Endometrium (tissue), 2 donors: ENCODE results near the gene CYFIP1.

Experiments
- FAIRE-seq: peaks from 2 replicates; lab custom pipeline; 2012; peaks lifted over from hg19 to GRCh38; lab: Jason Lieb, UNC
- donor health status: control.
- donor health status: control.

Gene CYFIP1

DNA sequence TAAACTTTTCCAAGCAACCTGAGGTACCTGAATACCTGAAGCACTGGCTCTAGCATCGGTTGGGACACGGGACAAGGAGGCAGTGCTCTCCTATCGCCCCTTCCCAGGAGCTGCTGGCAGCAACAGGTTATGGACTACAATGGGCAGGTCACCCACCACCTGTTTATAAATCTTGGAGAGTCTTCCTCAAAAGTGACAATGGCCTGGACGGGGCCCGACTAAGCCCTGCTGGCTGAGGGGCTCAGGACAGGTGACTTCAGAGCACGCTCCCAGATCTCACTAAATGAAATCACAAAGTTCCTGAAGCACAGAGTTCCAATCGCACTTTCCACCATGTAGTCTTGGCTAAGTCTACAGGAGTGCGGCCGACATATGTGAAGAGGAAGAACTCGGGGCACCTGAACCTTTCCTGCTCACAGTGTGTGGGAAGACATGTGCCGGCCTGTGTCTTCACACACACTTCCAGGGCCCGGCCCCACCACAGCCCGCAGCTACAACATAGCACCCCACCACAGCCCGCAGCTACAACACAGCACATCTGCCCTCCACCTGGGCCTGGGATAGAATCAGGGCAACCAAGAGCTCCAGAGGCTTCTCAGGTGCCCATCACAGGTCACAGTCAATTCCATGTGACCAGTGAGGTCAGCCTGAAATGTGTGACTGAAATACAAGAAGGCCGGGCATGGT is 12.9 kb downstream of the CYFIP1 start:
- FAIRE-seq, result no peak

DNA sequence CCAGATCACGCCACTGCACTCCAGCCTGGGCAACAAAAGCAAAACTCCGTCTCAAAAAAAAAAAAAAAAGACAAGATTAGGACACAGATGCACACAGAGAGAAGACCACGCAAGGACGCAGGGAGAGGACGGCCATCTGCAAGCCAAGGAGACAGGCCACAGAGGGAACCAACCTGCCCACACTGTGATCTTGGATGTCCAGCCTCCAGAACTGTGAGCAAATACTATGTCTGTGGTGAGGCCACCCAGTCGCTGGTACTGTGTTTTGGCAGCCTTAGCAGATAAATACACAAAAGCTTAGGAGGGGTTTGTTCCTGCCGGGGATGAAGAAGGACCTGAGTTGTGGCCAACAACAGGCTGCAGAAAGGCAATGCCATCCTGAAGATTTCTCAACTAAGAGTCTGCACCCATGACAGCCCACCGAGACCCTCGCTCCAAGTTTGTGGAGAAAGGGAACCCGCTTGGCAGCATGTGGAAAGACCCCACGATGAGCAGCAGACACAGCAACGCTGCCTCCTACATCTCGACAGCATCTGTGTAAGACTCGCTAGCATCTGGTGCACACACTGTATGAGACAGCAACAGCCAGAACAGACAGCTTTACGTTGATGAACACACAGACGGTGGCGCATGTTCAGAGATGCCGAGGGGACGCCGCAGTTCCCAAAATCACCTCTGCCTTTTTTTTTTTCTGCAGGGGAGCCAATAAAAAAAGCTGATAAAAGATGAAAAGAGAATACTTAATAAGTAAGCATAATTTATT is 13.7 kb downstream of the CYFIP1 start:
- no peak for FAIRE-seq

- no peak for FAIRE-seq
Measured at GRCh38 chr15:22963641-22964040, 16.5 kb downstream of the CYFIP1 start.

- no peak for FAIRE-seq
Measured at GRCh38 chr15:22962611-22963010, 17.6 kb downstream of the CYFIP1 start.

- FAIRE-seq, result no peak
Measured at GRCh38 chr15:22961762-22962161, 18.4 kb downstream of the CYFIP1 start.

GRCh38 chr15:22960556-22960955 is 19.6 kb downstream of the CYFIP1 start:
- FAIRE-seq, result no peak

- no peak for FAIRE-seq
Measured at GRCh38 chr15:22960126-22960525, 20.0 kb downstream of the CYFIP1 start.

- FAIRE-seq, result no peak
Measured at GRCh38 chr15:22959321-22960101, 20.7 kb downstream of the CYFIP1 start.

DNA sequence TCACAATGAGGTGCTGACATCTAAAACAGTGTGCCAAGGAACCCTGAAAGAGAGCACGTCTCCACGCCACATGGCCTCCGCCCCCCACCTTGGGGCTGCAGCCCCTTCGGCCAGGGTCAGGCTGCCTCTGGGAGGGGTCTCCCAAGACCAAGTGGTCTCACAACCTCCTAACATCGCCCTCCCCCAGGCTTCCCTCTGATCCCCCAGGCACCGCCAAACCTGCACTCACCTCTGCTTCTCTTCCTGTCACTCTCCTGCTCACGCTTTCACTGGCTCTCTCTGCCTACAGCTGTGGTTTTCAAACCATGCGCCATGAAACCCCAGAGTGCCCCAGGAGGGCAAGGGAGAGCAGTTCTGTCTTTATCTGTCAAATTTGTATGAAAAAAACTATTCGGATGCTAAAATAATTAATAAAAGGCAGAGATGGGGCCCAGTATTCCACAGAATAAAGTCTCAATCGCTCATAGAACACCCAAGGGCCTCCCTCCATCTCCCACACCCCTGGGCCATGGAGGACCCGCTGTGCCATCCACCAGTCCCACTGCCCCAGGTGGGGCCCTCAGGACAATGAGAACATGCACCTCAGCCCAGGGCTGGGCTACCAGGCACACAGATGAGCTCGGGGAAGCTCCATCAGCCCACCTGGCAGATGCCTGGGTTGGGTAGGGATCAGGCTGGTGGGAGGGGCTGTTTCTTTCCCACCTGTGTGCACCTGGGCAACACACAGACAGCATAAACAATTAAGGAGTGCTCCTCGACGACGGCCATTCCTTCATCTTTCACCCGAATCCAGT is 21.5 kb downstream of the CYFIP1 start:
- FAIRE-seq, result no peak

DNA sequence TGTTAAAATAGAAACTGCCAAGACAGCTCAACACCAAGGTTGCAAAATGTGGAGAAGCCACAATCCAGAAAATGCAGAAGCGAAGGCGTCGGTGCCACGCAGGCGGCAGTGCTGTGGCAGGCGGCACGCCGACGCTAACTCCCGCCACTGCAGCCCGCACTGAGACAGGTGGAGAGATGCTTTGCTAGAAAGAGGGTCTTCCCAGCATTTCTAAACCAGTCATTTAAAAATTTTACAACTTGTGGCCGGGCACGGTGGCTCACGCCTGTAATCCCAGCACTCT is 23.2 kb downstream of the CYFIP1 start:
- FAIRE-seq, result no peak

- FAIRE-seq, result no peak
Measured at GRCh38 chr15:22956257-22956977, 23.8 kb downstream of the CYFIP1 start.

- FAIRE-seq, result no peak
Measured at GRCh38 chr15:22955544-22956119, 24.5 kb downstream of the CYFIP1 start.

GRCh38 chr15:22954798-22955543 is 25.2 kb downstream of the CYFIP1 start:
- FAIRE-seq, result no peak

GRCh38 chr15:22954326-22954725 is 25.8 kb downstream of the CYFIP1 start:
- no peak for FAIRE-seq

GRCh38 chr15:22952796-22953579 is 27.2 kb downstream of the CYFIP1 start:
- no peak for FAIRE-seq

DNA sequence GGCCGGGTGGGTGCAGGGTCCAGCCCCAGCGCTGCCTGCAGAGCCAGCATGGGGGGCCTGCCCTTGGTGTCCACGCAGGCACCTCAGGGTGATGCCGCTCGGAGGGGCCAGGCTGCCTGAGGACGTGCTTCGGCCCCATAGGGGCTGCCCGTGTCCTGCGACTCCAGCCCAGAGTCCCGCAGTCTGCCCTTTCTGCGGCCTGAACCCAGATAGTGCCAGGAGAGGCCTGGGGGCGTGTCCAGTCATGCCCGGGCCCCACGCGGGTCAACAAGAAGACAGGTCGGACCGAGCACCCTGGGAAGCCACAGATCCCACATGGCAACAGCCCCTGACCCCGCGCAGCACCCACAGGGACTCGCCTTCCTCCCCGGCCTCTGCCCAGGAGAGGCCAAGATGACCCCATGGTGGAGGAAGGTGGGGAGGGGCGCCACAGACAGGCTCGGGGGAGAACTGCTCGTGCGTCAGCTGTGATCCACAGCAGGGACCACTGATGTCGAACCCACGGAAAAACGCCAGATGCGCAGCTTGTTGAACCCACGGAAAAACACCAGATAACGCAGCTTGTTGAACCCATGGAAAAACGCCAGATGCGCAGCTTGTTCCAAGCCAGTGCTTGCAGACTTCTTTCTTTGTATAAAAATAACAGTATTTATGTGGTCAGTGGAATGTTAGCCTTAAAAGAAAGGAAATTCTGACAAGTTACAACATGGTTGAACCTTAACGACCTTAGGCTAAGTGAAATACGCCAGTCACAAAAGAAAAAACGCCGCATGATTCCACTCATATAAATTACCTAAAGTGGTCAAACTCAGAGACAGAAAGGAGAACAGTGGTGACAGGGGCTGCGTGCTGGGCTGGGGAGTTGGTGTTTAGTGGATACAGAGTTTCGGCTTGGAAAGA is 28.5 kb downstream of the CYFIP1 start:
- FAIRE-seq, result no peak

DNA sequence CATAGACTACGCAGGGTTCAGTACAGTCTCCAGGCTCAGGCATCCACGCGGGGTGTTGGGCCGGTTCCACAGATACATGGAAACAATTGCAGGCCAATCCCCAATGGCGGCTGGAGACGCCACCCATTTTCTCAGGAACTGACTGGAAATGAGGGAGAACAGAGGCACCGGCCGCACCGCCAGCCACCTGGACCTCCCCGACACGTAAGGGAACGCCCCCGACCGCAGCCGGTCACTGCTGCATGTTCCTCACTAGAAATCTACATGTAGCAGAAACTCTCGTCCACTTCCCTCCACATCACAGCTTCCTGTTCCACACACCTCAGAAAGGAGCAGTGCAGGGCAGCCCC is 29.2 kb downstream of the CYFIP1 start:
- no peak for FAIRE-seq

DNA sequence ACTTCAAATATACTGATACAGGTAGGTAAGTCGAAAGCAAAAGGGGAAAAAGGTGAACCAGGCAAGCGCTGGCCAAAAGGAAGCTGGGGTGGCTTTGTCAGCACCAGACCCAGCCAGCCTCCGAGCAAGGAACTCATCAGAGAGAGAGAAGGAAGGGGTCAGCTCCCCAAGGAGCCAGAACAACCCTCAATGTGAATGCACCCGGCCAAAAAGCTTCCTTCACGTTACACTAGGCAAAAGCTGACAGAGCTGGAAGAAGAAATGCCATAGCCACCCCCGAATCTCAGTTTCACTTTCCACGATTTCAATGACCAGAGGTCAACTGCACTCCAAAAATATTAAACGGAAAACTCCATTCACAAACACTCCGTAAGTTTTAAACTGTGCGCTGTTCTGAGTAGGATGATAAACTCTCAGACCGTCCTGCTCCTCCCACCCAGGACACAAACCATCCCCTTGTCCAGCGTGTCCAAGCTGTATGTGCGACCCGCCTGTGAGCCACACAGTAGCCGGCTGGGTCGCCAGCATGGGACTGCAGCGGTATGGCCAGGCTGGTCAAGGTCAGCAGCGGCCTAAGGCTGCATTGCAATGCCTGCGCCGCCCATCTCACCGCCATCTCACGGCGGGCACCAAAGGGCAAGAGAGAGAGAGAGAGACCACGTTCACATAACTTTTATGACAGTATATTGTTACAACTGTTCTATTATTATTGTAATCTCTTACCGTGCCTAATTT is 29.7 kb downstream of the CYFIP1 start:
- no peak for FAIRE-seq
